Hepatocyte (in vitro differentiated cells): ENCODE results near the gene SLC4A5.

Source experiments
- EZH2 ChIP-seq: fragments of 200-600 bp; sonication (generic); IDR thresholded peaks from 2 replicates; pipeline ENCODE4 v1.6.1; 2016; ENCODE audit warnings: antibody characterized with exemption, mild to moderate bottlenecking, borderline replicate concordance
- EZH2phosphoT487 ChIP-seq: fragments of 200-600 bp; sonication (generic); IDR thresholded peaks from one replicate; pipeline ENCODE4 v1.6.1; 2018; ENCODE audit warnings: antibody characterized with exemption, mild to moderate bottlenecking, low read depth, moderate library complexity; ENCODE audit not compliant: unreplicated experiment, severe bottlenecking
- TF ChIP-seq, protein P1 (sequence below): fragments of 200-600 bp; sonication (generic); IDR thresholded peaks from 2 replicates; pipeline ENCODE4 v1.5.1; 2016; ENCODE audit warnings: antibody characterized with exemption, mild to moderate bottlenecking; ENCODE audit not compliant: poor library complexity

GRCh38 chr2:74226648-74227213 lies 116.5 kb downstream of the SLC4A5 start:
- TF ChIP-seq, protein P1, sequence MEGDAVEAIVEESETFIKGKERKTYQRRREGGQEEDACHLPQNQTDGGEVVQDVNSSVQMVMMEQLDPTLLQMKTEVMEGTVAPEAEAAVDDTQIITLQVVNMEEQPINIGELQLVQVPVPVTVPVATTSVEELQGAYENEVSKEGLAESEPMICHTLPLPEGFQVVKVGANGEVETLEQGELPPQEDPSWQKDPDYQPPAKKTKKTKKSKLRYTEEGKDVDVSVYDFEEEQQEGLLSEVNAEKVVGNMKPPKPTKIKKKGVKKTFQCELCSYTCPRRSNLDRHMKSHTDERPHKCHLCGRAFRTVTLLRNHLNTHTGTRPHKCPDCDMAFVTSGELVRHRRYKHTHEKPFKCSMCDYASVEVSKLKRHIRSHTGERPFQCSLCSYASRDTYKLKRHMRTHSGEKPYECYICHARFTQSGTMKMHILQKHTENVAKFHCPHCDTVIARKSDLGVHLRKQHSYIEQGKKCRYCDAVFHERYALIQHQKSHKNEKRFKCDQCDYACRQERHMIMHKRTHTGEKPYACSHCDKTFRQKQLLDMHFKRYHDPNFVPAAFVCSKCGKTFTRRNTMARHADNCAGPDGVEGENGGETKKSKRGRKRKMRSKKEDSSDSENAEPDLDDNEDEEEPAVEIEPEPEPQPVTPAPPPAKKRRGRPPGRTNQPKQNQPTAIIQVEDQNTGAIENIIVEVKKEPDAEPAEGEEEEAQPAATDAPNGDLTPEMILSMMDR, result no peak
- TF ChIP-seq EZH2, result no peak
- no peak for TF ChIP-seq EZH2phosphoT487
